ENCODE results near the gene AURKAIP1. TPM values are rescaled to one million over a fixed set of nuclear protein-coding genes. Genes with fewer than 3 reads are reported as not detected.

AURKAIP1 gene
- total and polyA plus RNA-seq, 12 donors, result 44.2 to 317 (median 161) TPM

- no peaks in the 10 kb centered on the region for H3K36me3 ChIP-seq (replicated peaks in 1 of 2)
- H3K27ac ChIP-seq, result no peak overlapping the region
- DNase-seq, result no peak
- H3K9me3 ChIP-seq (replicated peaks in 1 of 3), result no peaks in the 10 kb centered on the region
- H3K4me1 ChIP-seq (replicated peaks in 1 of 2), result no peaks in the 10 kb centered on the region
- WGBS, 4 donors, result 71 to 78% (median 73%) methylated on average over 10 of the region's 10 CpGs
- no peak for TF ChIP-seq POLR2A (IDR thresholded peaks at IDR 0.05)
- TF ChIP-seq CTCF (IDR thresholded peaks at IDR 0.05), result no peak
- intact Hi-C loops (cut with DNase I), result no loop called here
- no peak overlapping the region for H3K4me3 ChIP-seq
- no peaks in the 10 kb centered on the region for H3K27me3 ChIP-seq
Measured at GRCh38 chr1:1365875-1366698, 8.9 kb downstream of the AURKAIP1 start.

GRCh38 chr1:1364266-1364665, 10.7 kb downstream of the AURKAIP1 start:
- TF ChIP-seq CTCF (IDR thresholded peaks at IDR 0.05), result no peak
- TF ChIP-seq POLR2A (IDR thresholded peaks at IDR 0.05), result no peak
- intact Hi-C loops (cut with DNase I), result no loop called here
- Histone ChIP-seq H3K4me3 (no peak overlapping the region), H3K36me3 (replicated peaks in 1 of 2) (no peaks in the 10 kb centered on the region), H3K27ac (no peak overlapping the region), H3K9me3 (replicated peaks in 1 of 3) (no peaks in the 10 kb centered on the region), H3K27me3 (no peaks in the 10 kb centered on the region), H3K4me1 (replicated peaks in 1 of 2) (no peaks in the 10 kb centered on the region)
- DNase-seq, result no peak
- WGBS, 4 donors, result 77 to 83% (median 80%) methylated on average over 7 to 14 of the region's 14 CpGs

GRCh38 chr1:1361982-1362423, 13.0 kb downstream of the AURKAIP1 start:
- Histone ChIP-seq H3K27ac (peak overlapping the region in 2 of 5 donors; percentile 50 to 87), H3K36me3 (replicated peaks in 1 of 2) (no peaks in the 10 kb centered on the region), H3K4me1 (replicated peaks in 1 of 2) (no peaks in the 10 kb centered on the region), H3K27me3 (no peaks in the 10 kb centered on the region), H3K4me3 (no peak overlapping the region), H3K9me3 (replicated peaks in 1 of 3) (no peaks in the 10 kb centered on the region)
- TF ChIP-seq POLR2A (IDR thresholded peaks at IDR 0.05), result no peak
- peak in 1 of 6 experiments; percentile 18 for TF ChIP-seq CTCF (IDR thresholded peaks at IDR 0.05)
- DNase-seq, result peak in 5 of 7 donors; percentile 31 to 63 (median 57)
- intact Hi-C loops (cut with DNase I), result no loop called here
- 13 to 18% (median 14%) methylated on average over 13 of the region's 13 CpGs for WGBS, 4 donors

GRCh38 chr1:1361233-1361981, 13.6 kb downstream of the AURKAIP1 start:
- H3K4me3 ChIP-seq, result no peak overlapping the region
- H3K27me3 ChIP-seq, result no peaks in the 10 kb centered on the region
- 75 to 80% (median 77%) methylated on average over 26 to 35 of the region's 35 CpGs for WGBS, 4 donors
- intact Hi-C loops (cut with DNase I), result no loop called here
- no peak for TF ChIP-seq CTCF (IDR thresholded peaks at IDR 0.05)
- no peak for TF ChIP-seq POLR2A (IDR thresholded peaks at IDR 0.05)
- no peaks in the 10 kb centered on the region for H3K9me3 ChIP-seq (replicated peaks in 1 of 3)
- H3K36me3 ChIP-seq (replicated peaks in 1 of 2), result no peaks in the 10 kb centered on the region
- peak in 1 of 7 donors; percentile 8 for DNase-seq
- peak overlapping the region in 2 of 5 donors; percentile 50 to 87 for H3K27ac ChIP-seq
- H3K4me1 ChIP-seq (replicated peaks in 1 of 2), result no peaks in the 10 kb centered on the region
